Spleen (tissue), 11 donors: ENCODE results near the gene CRHR2. TPM values are rescaled to one million over a fixed set of nuclear protein-coding genes. Genes with fewer than 3 reads are reported as not detected.
A peak's percentile ranks its signal among the peaks of the same experiment; 100 is the strongest.

ENCODE experiments used
- DNase-seq: peaks from one replicate; pipeline ENCODE4 v3.0.0-alpha.2; 2020
- H3K27ac ChIP-seq, 8 donors: fragments of 200-600 bp; sonication (generic) in 7 of 8; 1 replicate in 4 of 8; 2 replicates in 4 of 8; pipeline versions ENCODE4 v1.5.0 to v1.8.0; 2016 to 2021; ENCODE audit warnings: inconsistent platforms in 4 of 8, mild to moderate bottlenecking in 4 of 8, moderate library complexity in 1 of 8
- H3K27me3 ChIP-seq, 7 donors: fragments of 200-600 bp; sonication (generic) in 6 of 7; replicated peaks in 1 of 7; 1 replicate in 4 of 7; 2 replicates in 3 of 7; pipeline versions ENCODE4 v1.5.0 to v1.8.0; 2016 to 2021; ENCODE audit warnings: inconsistent platforms in 3 of 7, mild to moderate bottlenecking in 1 of 7
- H3K36me3 ChIP-seq, 6 donors: fragments of 200-600 bp; sonication (generic) in 5 of 6; 1 replicate in 4 of 6; 2 replicates in 2 of 6; pipeline versions ENCODE4 v1.5.0 to v1.8.0; 2016 to 2021; ENCODE audit warnings: inconsistent platforms in 2 of 6
- H3K4me1 ChIP-seq, 6 donors: fragments of 200-600 bp; sonication (generic) in 5 of 6; 1 replicate in 3 of 6; 2 replicates in 3 of 6; pipeline versions ENCODE4 v1.5.0 to v1.8.0; 2016 to 2021; ENCODE audit warnings: inconsistent platforms in 3 of 6
- H3K4me3 ChIP-seq, 8 donors: fragments of 200-600 bp; sonication (generic) in 7 of 8; 1 replicate in 4 of 8; 2 replicates in 4 of 8; pipeline versions ENCODE4 v1.5.0 to v1.8.0; 2016 to 2021; ENCODE audit warnings: inconsistent platforms in 4 of 8, mild to moderate bottlenecking in 4 of 8, moderate library complexity in 2 of 8
- H3K9me3 ChIP-seq, 8 donors: fragments of 200-600 bp; sonication (generic) in 7 of 8; 1 replicate in 4 of 8; 2 replicates in 4 of 8; pipeline versions ENCODE4 v1.5.0 to v1.8.0; 2016 to 2021; ENCODE audit warnings: inconsistent platforms in 4 of 8
- CTCF ChIP-seq, 11 experiments: fragments of 200-600 bp in 7 of 11; fragments of 450-650 bp in 4 of 11; sonication (generic) in 4 of 11; IDR thresholded peaks in 8 of 11; conservative IDR thresholded peaks in 3 of 11; 1 replicate in 7 of 11; 2 replicates in 4 of 11; pipeline versions ENCODE4 v1.4.0 to v1.8.0; 2016 to 2021; ENCODE audit warnings: antibody characterized with exemption in 11 of 11, inconsistent platforms in 4 of 11, mild to moderate bottlenecking in 1 of 11
- POLR2A ChIP-seq, 3 donors: fragments of 450-650 bp; IDR thresholded peaks; one replicate each; pipeline ENCODE4 v1.5.1; 2017; ENCODE audit warnings: antibody characterized with exemption in 3 of 3, mild to moderate bottlenecking in 1 of 3
- POLR2AphosphoS5 ChIP-seq, 3 donors: sonication (generic); formaldehyde crosslinking; IDR thresholded peaks; one replicate each; pipeline ENCODE4 v1.5.1; 2017; ENCODE audit warnings: antibody characterized with exemption in 3 of 3
- WGBS, 5 donors: extraction: QIAGEN DNeasy Blood & Tissue Kit in 3 of 5; methylation state at CpG; one replicate each; pipeline versions ENCODE4 v1.1.5 to v1.1.7; 2013 to 2018; 5-methylcytosine and 5-hydroxymethylcytosine counted together
- intact Hi-C: fragments of 100-400 bp; cut with DNase I; formaldehyde crosslinking; loops from one replicate; pipeline ENCODE4 v1.15.0; 2023; ENCODE audit warnings: low total_unique reads
- polyA plus RNA-seq, 3 donors: library from polyadenylated mRNA; stranded (reverse); fragments of 200-250 nt; gene quantifications; one replicate each; pipeline ENCODE4 v1.2.1, GENCODE V29; 2013
- total RNA-seq, 7 donors: library from RNA; depleted of rRNA in 3 of 7; stranded (reverse); fragments of >200 nt in 3 of 7; fragmentation: NEBNext Ultra II Directional in 4 of 7; extraction: Animal tissue kit (Norgen Biotek cat#: 25700) in 4 of 7; gene quantifications; one replicate each; pipeline versions ENCODE4 v1.1.0 to v1.2.1, GENCODE V29; 2016 to 2021
- donor health status: healthy with polysubstance abuse.
- donor health status: DM: no; HTN: no; CAD: no; lungs with moderate emphysema.
- donor health status: DM: no; HTN: no; CAD: no.
- donor health status: Bipolar disorder and iron deficiency.
- donor health status: healthy.
- donor health status: DM: no; HTN: no; CAD: no.
- donor health status: DM: yes; HTN: yes; CAD: no.

CRHR2 gene
- total and polyA plus RNA-seq, 10 donors, result not detected

GRCh38 chr7:30657131-30657530, 25.1 kb downstream of the CRHR2 start:
- Histone ChIP-seq H3K27me3 (no peaks in the 10 kb centered on the region), H3K4me3 (no peak overlapping the region), H3K27ac (no peak overlapping the region), H3K4me1 (no peaks in the 10 kb centered on the region), H3K36me3 (peaks cover 0 to 12% (median 0%) of the 10 kb centered on the region in 6 donors), H3K9me3 (no peaks in the 10 kb centered on the region)
- intact Hi-C loops, result no loop called here
- WGBS, 5 donors, result 85 to 100% (median 94%) methylated on average over 2 of the region's 2 CpGs
- TF ChIP-seq POLR2A (IDR thresholded peaks at IDR 0.05) (no peak), POLR2AphosphoS5 (IDR thresholded peaks at IDR 0.05) (no peak), CTCF (IDR thresholded peaks at IDR 0.05 in 8 of 11, conservative IDR thresholded peaks at IDR 0.05 in 3 of 11) (no peak)
- DNase-seq, result peak; percentile 31

- no peak for TF ChIP-seq CTCF (IDR thresholded peaks at IDR 0.05 in 8 of 11, conservative IDR thresholded peaks at IDR 0.05 in 3 of 11)
- H3K4me3 ChIP-seq, result no peak overlapping the region
- intact Hi-C loops, result no loop called here
- H3K9me3 ChIP-seq, result no peaks in the 10 kb centered on the region
- DNase-seq, result peak; percentile 54
- H3K4me1 ChIP-seq, result no peaks in the 10 kb centered on the region
- H3K36me3 ChIP-seq, result peaks cover 0 to 12% (median 0%) of the 10 kb centered on the region in 6 donors
- H3K27ac ChIP-seq, result no peak overlapping the region
- WGBS, 5 donors, result 80 to 83% (median 82%) methylated on average over 18 to 21 of the region's 21 CpGs
- no peaks in the 10 kb centered on the region for H3K27me3 ChIP-seq
Observed at GRCh38 chr7:30656006-30656957, 26.0 kb downstream of the CRHR2 start.

- no peak for TF ChIP-seq POLR2A (IDR thresholded peaks at IDR 0.05)
- no peak for TF ChIP-seq POLR2AphosphoS5 (IDR thresholded peaks at IDR 0.05)
- no peak for TF ChIP-seq CTCF (IDR thresholded peaks at IDR 0.05 in 8 of 11, conservative IDR thresholded peaks at IDR 0.05 in 3 of 11)
- intact Hi-C loops, result no loop called here
- Histone ChIP-seq H3K27ac (no peak overlapping the region), H3K36me3 (peaks cover 0 to 12% (median 0%) of the 10 kb centered on the region in 6 donors), H3K9me3 (no peaks in the 10 kb centered on the region), H3K4me3 (no peak overlapping the region), H3K27me3 (no peaks in the 10 kb centered on the region), H3K4me1 (no peaks in the 10 kb centered on the region)
- peak; percentile 55 for DNase-seq
- 90 to 92% (median 92%) methylated on average over 21 to 22 of the region's 22 CpGs for whole genome bisulfite sequencing, 5 donors
Observed at GRCh38 chr7:30655096-30655970, 26.9 kb downstream of the CRHR2 start.
